SK-N-MC (cell line): ENCODE results near the gene PPP1R15A.
"Not testable (repeated sequence)": the region's sequence is repeated elsewhere in the genome, so short reads cannot be mapped to it uniquely, and the experiment has no call there.

Experiments used
- DNase-seq: peaks from one replicate; pipeline ENCODE4 v3.0.0-alpha.2; 2011; ENCODE audit warnings: low read depth, low spot score
- H3K27ac ChIP-seq: fragments of 200-600 bp; sonication (generic); 2 replicates; pipeline ENCODE4 v1.5.1; 2016; ENCODE audit warnings: mixed run types
- H3K36me3 ChIP-seq: fragments of 200-600 bp; sonication (generic); 2 replicates; pipeline ENCODE4 v1.6.1; 2017; ENCODE audit warnings: antibody characterized with exemption, low read length, mixed read lengths; ENCODE audit not compliant: insufficient read depth
- H3K4me3 ChIP-seq: fragments of 200-600 bp; sonication (generic); 2 replicates; pipeline ENCODE4 v1.5.1; 2016
- H3K9ac ChIP-seq: fragments of 200-600 bp; sonication (generic); 2 replicates; pipeline ENCODE4 v1.8.0; 2017; ENCODE audit warnings: mixed run types, mixed read lengths; ENCODE audit not compliant: insufficient read length
- H3K9me3 ChIP-seq: fragments of 200-600 bp; sonication (generic); 2 replicates; pipeline ENCODE4 v1.6.1; 2017; ENCODE audit warnings: low read depth, mild to moderate bottlenecking, antibody characterized with exemption, low read length, moderate library complexity, mixed read lengths
- EZH2 ChIP-seq: fragments of 200-600 bp; sonication (generic); IDR thresholded peaks from one replicate; pipeline ENCODE4 v1.6.1; 2017; ENCODE audit warnings: antibody characterized with exemption
- FOXP2 ChIP-seq: optimal IDR thresholded peaks from 2 replicates; pipeline ENCODE3; 2011; ENCODE audit warnings: mild to moderate bottlenecking, moderate library complexity; ENCODE audit not compliant: insufficient read depth; ENCODE audit errors: extremely low read length, control extremely low read depth
- POLR2AphosphoS5 ChIP-seq: IDR thresholded peaks from 2 replicates; pipeline ENCODE4 v1.6.1; 2012; ENCODE audit warnings: mild to moderate bottlenecking, low read depth, low read length, borderline replicate concordance

Gene PPP1R15A

DNA sequence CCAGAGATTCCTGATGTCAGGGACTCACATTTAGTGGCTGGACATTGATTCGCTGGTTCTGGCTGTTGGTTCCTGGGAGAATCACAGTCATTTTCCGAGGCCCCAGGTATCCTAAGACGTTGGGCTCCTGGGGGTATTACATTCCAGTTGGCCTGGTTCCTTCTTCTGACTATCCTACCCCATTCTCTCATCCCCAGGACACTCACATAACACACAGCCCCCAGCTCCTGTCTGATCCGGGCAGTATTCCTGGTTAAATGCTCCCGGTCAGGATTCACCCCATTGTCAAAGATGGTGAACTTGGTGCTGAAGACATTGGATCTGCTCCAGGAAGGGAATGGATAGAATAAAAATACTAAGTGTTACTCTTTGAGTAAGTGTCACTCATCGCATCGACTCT lies 11.5 kb downstream of the PPP1R15A start:
- H3K9me3 ChIP-seq: no peaks in the 10 kb centered on the region
- no peak overlapping the region for H3K27ac ChIP-seq
- no peaks in the 10 kb centered on the region for H3K36me3 ChIP-seq
- no peak for TF ChIP-seq EZH2
- TF ChIP-seq POLR2AphosphoS5: no peak
- no peak for TF ChIP-seq FOXP2
- DNase-seq: no peak
- H3K9ac ChIP-seq: no peak overlapping the region
- H3K4me3 ChIP-seq: no peak overlapping the region

DNA sequence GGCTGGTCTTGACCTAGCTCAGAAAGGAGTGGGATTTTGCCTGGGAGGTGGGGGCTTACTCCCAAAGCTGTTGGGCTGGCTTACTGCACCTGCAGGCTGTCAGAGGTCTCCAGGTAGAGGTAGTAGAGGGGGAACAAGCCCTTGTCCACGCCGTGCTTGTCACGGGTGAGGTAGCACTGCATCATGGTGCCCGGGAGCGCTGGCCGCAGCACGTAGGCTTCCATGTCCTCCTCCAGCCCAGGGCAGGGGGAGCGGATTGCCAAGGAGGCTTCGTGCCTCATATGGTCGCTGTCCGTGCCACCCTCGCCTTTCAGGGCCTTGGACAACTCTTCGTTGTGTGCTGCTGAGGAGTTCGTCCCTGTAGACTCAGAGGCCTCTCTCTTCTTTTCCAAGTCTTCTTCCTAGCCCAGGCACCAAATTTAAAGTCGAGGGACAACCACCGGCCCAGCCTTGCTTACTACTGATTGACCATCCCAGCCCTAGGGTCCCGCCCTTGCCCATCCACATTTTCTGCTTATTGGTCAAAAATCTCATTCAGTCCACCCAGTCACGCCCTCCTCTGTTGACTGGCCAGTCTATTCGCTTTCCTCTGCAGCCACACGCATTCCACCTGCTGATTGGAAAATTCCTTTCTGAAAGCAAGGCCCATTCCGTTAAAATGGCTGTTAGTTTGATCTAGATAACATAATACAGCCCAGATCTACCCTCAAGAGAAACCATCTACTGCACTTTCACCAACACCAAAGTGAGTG lies 15.8 kb downstream of the PPP1R15A start:
- H3K36me3 ChIP-seq: no peaks in the 10 kb centered on the region

DNA sequence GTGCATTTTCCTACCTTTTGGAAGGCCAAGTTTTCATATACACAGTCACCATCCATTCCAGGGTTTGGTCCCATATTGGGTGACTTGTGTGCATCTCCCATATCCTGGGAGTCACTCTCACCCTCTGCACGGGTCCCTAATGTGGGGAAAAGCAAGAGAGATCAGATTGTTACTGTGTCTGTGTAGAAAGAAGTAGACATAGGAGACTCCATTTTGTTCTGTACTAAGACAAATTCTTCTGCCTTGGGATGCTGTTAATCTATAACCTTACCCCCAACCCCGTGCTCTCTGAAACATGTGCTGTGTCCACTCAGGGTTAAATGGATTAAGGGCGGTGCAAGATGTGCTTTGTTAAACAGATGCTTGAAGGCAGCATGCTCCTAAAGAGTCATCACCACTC lies 17.3 kb downstream of the PPP1R15A start:
- H3K36me3 ChIP-seq, H3K9ac ChIP-seq, H3K9me3 ChIP-seq, H3K4me3 ChIP-seq, H3K27ac ChIP-seq, DNase-seq: not testable (repeated sequence)

More for the DNA sequence above, 15.8 kb downstream of the PPP1R15A start:
- Histone ChIP-seq H3K4me3 (no peak overlapping the region), H3K9ac (no peak overlapping the region), H3K27ac (no peak overlapping the region), H3K9me3 (no peaks in the 10 kb centered on the region)
- DNase-seq: no peak
- TF ChIP-seq FOXP2 (no peak), EZH2 (no peak), POLR2AphosphoS5 (no peak)

DNA sequence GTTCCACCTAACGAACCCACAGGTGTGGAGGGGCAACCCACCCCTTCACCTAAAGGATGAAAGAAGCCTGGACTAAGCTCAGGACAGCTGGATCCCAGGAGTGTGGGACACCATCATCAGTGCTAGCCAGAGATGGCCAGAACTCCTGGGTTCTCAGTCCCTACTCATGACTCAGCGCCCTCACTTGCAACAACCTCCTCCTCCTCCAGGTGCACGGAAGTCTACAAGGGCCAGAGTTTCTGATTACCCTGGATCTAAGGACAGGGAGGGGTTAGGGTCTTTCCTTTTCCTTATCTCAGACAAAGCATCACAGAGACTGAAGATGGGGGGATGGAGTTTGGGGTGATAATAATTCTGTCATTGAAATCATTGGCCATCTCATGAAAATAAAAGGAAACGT lies 18.3 kb downstream of the PPP1R15A start:
- Histone ChIP-seq H3K9me3 (no peaks in the 10 kb centered on the region), H3K4me3 (no peak overlapping the region), H3K36me3 (no peaks in the 10 kb centered on the region), H3K27ac (no peak overlapping the region), H3K9ac (no peak overlapping the region)
- no peak for DNase-seq
- TF ChIP-seq POLR2AphosphoS5: no peak
- no peak for TF ChIP-seq FOXP2
- no peak for TF ChIP-seq EZH2

DNA sequence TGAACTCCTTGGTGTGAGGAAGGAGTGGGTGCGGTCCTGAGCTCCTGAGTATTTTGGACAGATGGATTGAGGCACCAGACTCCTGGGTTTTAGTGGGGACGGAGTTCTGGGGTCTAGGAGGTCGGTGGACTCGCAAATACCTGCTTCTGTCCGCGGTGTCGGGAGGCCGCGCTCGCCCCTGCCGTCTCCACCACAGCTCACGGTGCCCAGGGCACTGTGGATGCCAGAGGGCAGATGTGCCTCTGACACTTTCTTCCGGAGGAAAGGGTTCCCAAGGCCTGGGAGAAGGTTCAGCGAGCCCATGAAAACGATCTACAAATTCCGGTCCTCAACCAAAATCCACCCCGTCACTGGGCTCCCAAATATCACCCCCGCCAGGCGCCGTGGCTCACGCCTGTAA lies 23.0 kb downstream of the PPP1R15A start:
- H3K27ac ChIP-seq: no peak overlapping the region
- no peak overlapping the region for H3K4me3 ChIP-seq
- no peak for DNase-seq
- no peak overlapping the region for H3K9ac ChIP-seq
- no peaks in the 10 kb centered on the region for H3K36me3 ChIP-seq
- H3K9me3 ChIP-seq: no peaks in the 10 kb centered on the region
- TF ChIP-seq EZH2 (no peak), POLR2AphosphoS5 (no peak), FOXP2 (no peak)

DNA sequence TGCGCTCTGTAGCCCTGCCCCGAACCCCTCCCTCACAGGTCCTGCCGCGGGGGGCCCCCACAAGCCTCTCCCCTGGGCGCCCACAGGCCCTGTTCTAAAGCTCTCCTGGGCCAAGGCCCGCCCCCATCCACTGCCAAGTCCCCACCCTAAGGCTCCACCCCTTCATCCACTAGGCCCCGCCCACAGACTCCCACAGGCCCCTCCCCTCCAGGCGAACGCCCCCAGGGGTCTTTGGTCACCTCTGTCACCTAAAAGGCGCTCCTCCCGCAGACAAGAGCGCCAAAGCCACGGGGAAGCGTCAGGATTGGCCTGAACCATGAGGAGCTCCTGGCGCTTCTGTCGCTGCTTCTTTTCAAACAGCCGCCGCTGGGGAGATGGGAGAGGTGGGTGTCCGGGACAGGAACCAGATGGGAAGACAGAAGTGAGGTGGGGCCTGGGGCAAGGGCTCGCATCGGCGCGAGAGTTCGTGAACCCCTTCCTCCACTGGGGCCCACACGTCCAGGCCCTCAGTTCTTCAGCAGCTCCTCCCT lies 24.0 kb downstream of the PPP1R15A start:
- H3K4me3 ChIP-seq: no peak overlapping the region
- H3K27ac ChIP-seq: no peak overlapping the region; the same call in 1 of the 2 replicates
- H3K9ac ChIP-seq: no peak overlapping the region
- no peak for DNase-seq
- H3K36me3 ChIP-seq: no peaks in the 10 kb centered on the region
- TF ChIP-seq POLR2AphosphoS5 (no peak), EZH2 (no peak), FOXP2 (no peak)
- H3K9me3 ChIP-seq: no peaks in the 10 kb centered on the region

DNA sequence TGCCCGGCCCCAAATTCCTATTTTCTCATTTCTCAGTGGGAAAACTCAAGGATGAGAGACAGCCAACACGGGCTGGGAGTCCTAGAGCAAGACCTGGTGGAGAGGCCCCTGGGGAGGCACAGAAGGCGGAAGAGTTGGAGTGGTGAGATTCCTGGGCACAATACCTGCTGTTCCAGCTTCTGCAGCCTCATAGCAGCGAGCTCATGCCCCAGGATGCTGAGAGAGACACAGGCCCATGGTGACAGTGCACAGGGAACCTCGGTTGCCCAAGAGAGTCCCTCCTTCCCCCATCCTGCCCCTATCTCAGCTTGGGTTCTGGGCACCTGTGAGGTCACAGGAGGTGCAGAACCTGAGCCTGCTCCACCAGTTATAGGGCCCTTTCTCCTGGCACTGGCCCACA lies 25.0 kb downstream of the PPP1R15A start:
- H3K27ac ChIP-seq: no peak overlapping the region
- no peak for DNase-seq
- H3K9me3 ChIP-seq: no peaks in the 10 kb centered on the region
- no peak overlapping the region for H3K4me3 ChIP-seq
- TF ChIP-seq EZH2: no peak
- TF ChIP-seq POLR2AphosphoS5: no peak
- no peak for TF ChIP-seq FOXP2
- no peaks in the 10 kb centered on the region for H3K36me3 ChIP-seq
- no peak overlapping the region for H3K9ac ChIP-seq

DNA sequence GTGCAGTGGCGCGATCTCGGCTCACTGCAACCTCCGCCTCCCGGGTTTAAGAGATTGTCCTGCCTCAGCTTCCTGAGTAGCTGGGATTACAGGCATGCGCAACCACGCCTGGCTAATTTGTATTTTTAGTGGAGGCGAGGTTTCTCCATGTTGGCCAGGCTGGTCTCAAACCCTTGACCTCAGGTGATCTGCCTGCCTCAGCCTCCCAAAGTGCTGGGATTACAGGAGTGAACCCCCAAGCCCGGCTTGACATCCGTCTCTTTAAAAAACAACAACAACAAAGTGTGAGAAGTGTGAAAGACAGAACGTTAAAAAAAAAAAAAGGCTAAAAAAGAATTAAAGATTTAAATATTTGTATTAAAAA lies 27.1 kb downstream of the PPP1R15A start:
- DNase-seq, H3K9me3 ChIP-seq, H3K36me3 ChIP-seq: not testable (repeated sequence)
- Histone ChIP-seq H3K4me3 (peak overlapping the region; percentile 92), H3K9ac (peak overlapping the region; percentile 41), H3K27ac (peak overlapping the region; percentile 91)

DNA sequence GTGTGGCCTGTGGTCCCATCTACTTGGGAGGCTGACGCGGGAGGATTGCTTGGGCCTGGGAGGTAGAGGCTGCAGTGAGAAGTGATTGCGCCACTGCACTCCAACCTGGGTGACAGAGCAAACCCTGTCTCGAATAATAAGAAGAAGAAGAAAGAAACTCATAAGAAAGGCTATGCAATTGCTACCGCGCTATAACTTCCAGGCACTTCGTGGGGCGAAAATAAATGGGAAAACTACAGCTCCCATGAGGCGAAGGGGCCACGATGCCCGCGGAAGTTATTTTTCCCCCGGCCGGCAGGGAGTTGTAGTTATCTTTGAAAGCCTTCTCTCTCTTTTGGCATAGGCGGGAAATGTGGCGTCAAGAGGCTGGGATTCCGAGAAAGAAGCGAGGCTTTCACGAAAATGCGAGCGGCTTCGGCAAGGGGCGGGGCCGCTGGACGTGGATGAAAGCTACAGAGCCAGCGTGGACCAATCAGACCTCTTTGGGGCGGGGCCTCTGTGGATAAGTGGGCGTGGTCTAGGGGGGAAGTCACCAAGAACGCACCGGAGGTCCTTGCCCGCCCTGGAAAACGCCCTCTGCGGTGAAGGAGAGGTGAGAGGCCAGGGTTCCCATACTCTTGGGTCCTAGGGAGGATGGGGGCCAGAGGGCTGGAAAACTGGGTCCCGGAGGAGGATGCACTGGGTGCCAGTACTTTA lies 27.7 kb downstream of the PPP1R15A start, which contains the start of gene NUCB1:
TSS of gene NUCB1 (plus strand) at position 532 of the 696 bp plus-strand sequence. CDS start 485 bp downstream, outside the sequence.
- H3K27ac ChIP-seq: peak within 1 kb of the TSS; percentile 91
- TF ChIP-seq FOXP2 (no peak), POLR2AphosphoS5 (peak; percentile 63; the same call in 1 of the 2 replicates), EZH2 (no peak)
- peak; percentile 98 for DNase-seq

More for the DNA sequence above, 27.7 kb downstream of the PPP1R15A start, which contains the start of gene NUCB1:
- Histone ChIP-seq H3K9ac (peak within 1 kb of the TSS; percentile 87), H3K36me3 (no peaks in the 10 kb centered on the region; the same call in 1 of the 2 replicates), H3K4me3 (peak within 1 kb of the TSS; percentile 92), H3K9me3 (no peaks in the 10 kb centered on the region)
